ENCODE results near the gene PDAP1. TPM values are rescaled to one million over a fixed set of nuclear protein-coding genes. Genes with fewer than 3 reads are reported as not detected.

Gene PDAP1
- total and polyA plus RNA-seq, 4 donors, result 11.6 to 83.6 (median 31.5) TPM

- 96% methylated on average over 11 of the region's 11 CpGs for WGBS
- Histone ChIP-seq H3K4me3 (ENCODE audit: low read depth in 1 of 3, low read length in 3 of 3) (no peak overlapping the region), H3K36me3 (ENCODE audit: control insufficient read depth in 4 of 4, insufficient read depth in 3 of 4, low read depth in 1 of 4, low read length in 3 of 4) (peaks cover 0 to 7% (median 3%) of the 10 kb centered on the region in 4 donors), H3K4me1 (ENCODE audit: control insufficient read depth in 4 of 4, insufficient read depth in 4 of 4, low read length in 3 of 4) (peaks cover 7 to 23% (median 14%) of the 10 kb centered on the region in 4 donors), H3K27ac (ENCODE audit: low read depth in 1 of 2, low read length in 2 of 2) (no peak overlapping the region), H3K27me3 (ENCODE audit: control insufficient read depth in 4 of 4, insufficient read depth in 4 of 4, low read length in 3 of 4) (no peaks in the 10 kb centered on the region), H3K9ac (ENCODE audit: low read depth in 1 of 2, low read length in 2 of 2) (no peak overlapping the region), H3K9me3 (ENCODE audit: control insufficient read depth in 4 of 4, low read length in 3 of 4) (no peaks in the 10 kb centered on the region)
- TF ChIP-seq SP1 (IDR thresholded peaks at IDR 0.05), result no peak
- TF ChIP-seq ZBTB33 (IDR thresholded peaks at IDR 0.05), result no peak
- TF ChIP-seq EGR1 (IDR thresholded peaks at IDR 0.05; ENCODE audit: low read depth in 2 of 2), result no peak
- no peak for TF ChIP-seq YY1 (IDR thresholded peaks at IDR 0.05)
- no peak for TF ChIP-seq RXRA (IDR thresholded peaks at IDR 0.05)
- TF ChIP-seq ATF3 (IDR thresholded peaks at IDR 0.05), result no peak
- no peak for TF ChIP-seq FOXA2 (IDR thresholded peaks at IDR 0.05)
- no peak for TF ChIP-seq MAX (IDR thresholded peaks at IDR 0.05)
- no peak for TF ChIP-seq TAF1 (conservative IDR thresholded peaks at IDR 0.05)
- TF ChIP-seq REST (IDR thresholded peaks at IDR 0.05), result no peak
- no peak for TF ChIP-seq CTCF (IDR thresholded peaks at IDR 0.05; ENCODE audit: low read depth, low read length, missing input control)
- TF ChIP-seq NR2F2 (IDR thresholded peaks at IDR 0.05), result no peak
- TF ChIP-seq RAD21 (IDR thresholded peaks at IDR 0.05), result no peak
- TF ChIP-seq FOXA1 (IDR thresholded peaks at IDR 0.05), result no peak
- TF ChIP-seq GABPA (IDR thresholded peaks at IDR 0.05 in 1 of 2, conservative IDR thresholded peaks at IDR 0.05 in 1 of 2), result no peak
- TF ChIP-seq HNF4A (conservative IDR thresholded peaks at IDR 0.05), result no peak
- no peak for DNase-seq (ENCODE audit: low spot score)
Observed at GRCh38 chr7:99371376-99371920, 36.9 kb downstream of the PDAP1 start.

All from liver (tissue), 9 donors.